Islet of Langerhans (tissue), 1 donor: ENCODE results near the gene RNF148.
"Not testable (repeated sequence)": the region's sequence is repeated elsewhere in the genome, so short reads cannot be mapped to it uniquely, and the experiment has no call there.

ENCODE experiments used
- FAIRE-seq: peaks from one replicate; lab custom pipeline; 2011; peaks lifted over from hg19 to GRCh38; lab: Jason Lieb, UNC

RNF148 gene

GRCh38 chr7:122689346-122690109, 13.2 kb downstream of the RNF148 start:
- no peak for FAIRE-seq

- no peak for FAIRE-seq
These were observed 14.2 kb downstream of the RNF148 start for GRCh38 chr7:122688400-122688998.

GRCh38 chr7:122686360-122686878, 16.3 kb downstream of the RNF148 start:
- no peak for FAIRE-seq

GRCh38 chr7:122684504-122684903, 18.2 kb downstream of the RNF148 start:
- FAIRE-seq: no peak

- no peak for FAIRE-seq
These were observed 19.7 kb downstream of the RNF148 start for GRCh38 chr7:122682815-122683550.

- not testable (repeated sequence) for FAIRE-seq
These were observed 21.5 kb downstream of the RNF148 start for GRCh38 chr7:122681186-122681585.

GRCh38 chr7:122679813-122680212, 22.9 kb downstream of the RNF148 start:
- no peak for FAIRE-seq

- not testable (repeated sequence) for FAIRE-seq
These were observed 23.4 kb downstream of the RNF148 start for GRCh38 chr7:122679269-122679709.

GRCh38 chr7:122677149-122677548, 25.6 kb downstream of the RNF148 start:
- no peak for FAIRE-seq

- FAIRE-seq: no peak
These were observed 26.3 kb downstream of the RNF148 start for GRCh38 chr7:122676466-122676865.

- FAIRE-seq: no peak
These were observed 27.1 kb downstream of the RNF148 start for GRCh38 chr7:122675621-122676020.

GRCh38 chr7:122675011-122675410, 27.7 kb downstream of the RNF148 start:
- no peak for FAIRE-seq

- no peak for FAIRE-seq
These were observed 28.2 kb downstream of the RNF148 start for GRCh38 chr7:122674502-122674901.

GRCh38 chr7:122673951-122674350, 28.8 kb downstream of the RNF148 start:
- no peak for FAIRE-seq

GRCh38 chr7:122672536-122672935, 30.2 kb downstream of the RNF148 start:
- no peak for FAIRE-seq

- FAIRE-seq: no peak
These were observed 39.0 kb downstream of the RNF148 start for GRCh38 chr7:122663733-122664132.

- no peak for FAIRE-seq
These were observed 43.9 kb downstream of the RNF148 start for GRCh38 chr7:122658856-122659255.

GRCh38 chr7:122653685-122654084, 49.0 kb downstream of the RNF148 start:
- no peak for FAIRE-seq

GRCh38 chr7:122652876-122653275, 49.8 kb downstream of the RNF148 start:
- no peak for FAIRE-seq
